Right cardiac atrium (tissue), 5 donors: ENCODE data around the gene PFDN1. TPM values are rescaled to one million over a fixed set of nuclear protein-coding genes. Genes with fewer than 3 reads are reported as not detected.

Source experiments
- ATAC-seq, 2 donors: fragments of 200-7000 bp; cut with Tn5 transposase; one replicate each; pipeline versions ENCODE4 v1.8.0 to v1.9.1; 2020; ENCODE audit warnings: moderate library complexity in 2 of 2, mild to moderate bottlenecking in 1 of 2
- DNase-seq, 3 donors: peaks; one replicate each; pipeline ENCODE4 v3.0.0-alpha.2; 2020
- H3K27ac ChIP-seq: one replicate; pipeline ENCODE4 v1.5.1; 2013; ENCODE audit warnings: mild to moderate bottlenecking, low read length, control low read depth, moderate library complexity
- H3K27me3 ChIP-seq: one replicate; pipeline ENCODE4 v1.6.1; 2013; ENCODE audit not compliant: control insufficient read depth, insufficient read depth
- H3K4me1 ChIP-seq: one replicate; pipeline ENCODE4 v1.6.1; 2013; ENCODE audit warnings: low read length; ENCODE audit not compliant: control insufficient read depth, insufficient read depth
- H3K4me3 ChIP-seq: one replicate; pipeline ENCODE4 v1.5.1; 2013; ENCODE audit warnings: low read length, control low read depth
- H3K9me3 ChIP-seq: one replicate; pipeline ENCODE4 v1.6.1; 2013; ENCODE audit warnings: low read length; ENCODE audit not compliant: control insufficient read depth
- WGBS: extraction: QIAGEN DNeasy Blood & Tissue Kit; methylation state at CpG from one replicate; pipeline ENCODE4 v1.1.7; 2013; 5-methylcytosine and 5-hydroxymethylcytosine counted together
- intact Hi-C, 4 donors: fragments of 100-400 bp; cut with DNase I; formaldehyde crosslinking; loops; one replicate each; pipeline versions ENCODE4 v1.11.0 to v1.14.0; 2022 to 2023
- polyA plus RNA-seq: library from polyadenylated mRNA; stranded (reverse); fragments of 200-250 nt; gene quantifications from one replicate; pipeline ENCODE4 v1.2.3, GENCODE V29; 2013
- total RNA-seq, 4 donors: library from RNA; stranded (reverse); fragmentation: NEBNext Ultra II Directional; extraction: Animal tissue kit (Norgen Biotek cat#: 25700); gene quantifications; one replicate each; pipeline ENCODE4 v1.2.1, GENCODE V29; 2021
- donor health status: healthy with polysubstance abuse.
- donor health status: DM: no; HTN: yes; CAD: no.
- donor health status: DM: no; HTN: no; CAD: no.
- donor health status: DM: no; HTN: yes; CAD: no; lungs with severe emphysema.
- donor health status: DM: yes; HTN: yes; CAD: no.

The PFDN1 gene
- total and polyA plus RNA-seq, 5 donors = 57.6 to 144 (median 67.2) TPM

DNA sequence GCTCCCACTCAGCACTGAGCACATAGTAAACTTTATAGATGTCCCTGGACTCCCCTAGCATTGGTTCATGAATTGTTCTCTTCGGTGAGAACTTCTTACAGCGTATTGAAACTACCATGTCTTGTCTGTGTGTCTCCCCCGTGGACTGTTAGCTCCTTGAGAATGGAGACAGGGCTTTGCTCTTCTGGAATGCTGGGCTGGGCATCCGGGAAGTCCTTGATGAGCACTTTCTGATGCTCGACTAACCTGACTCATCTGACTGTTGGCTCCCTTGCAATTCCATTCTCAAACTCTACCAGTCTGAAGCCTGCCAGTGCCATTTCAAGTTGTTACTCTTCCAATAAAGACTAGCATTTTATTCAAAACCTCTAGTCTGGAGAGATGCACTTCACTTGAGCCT lies 15.0 kb upstream of the PFDN1 start:
- WGBS = 72% methylated on average over 5 of the region's 5 CpGs
- ATAC-seq = no peak

DNA sequence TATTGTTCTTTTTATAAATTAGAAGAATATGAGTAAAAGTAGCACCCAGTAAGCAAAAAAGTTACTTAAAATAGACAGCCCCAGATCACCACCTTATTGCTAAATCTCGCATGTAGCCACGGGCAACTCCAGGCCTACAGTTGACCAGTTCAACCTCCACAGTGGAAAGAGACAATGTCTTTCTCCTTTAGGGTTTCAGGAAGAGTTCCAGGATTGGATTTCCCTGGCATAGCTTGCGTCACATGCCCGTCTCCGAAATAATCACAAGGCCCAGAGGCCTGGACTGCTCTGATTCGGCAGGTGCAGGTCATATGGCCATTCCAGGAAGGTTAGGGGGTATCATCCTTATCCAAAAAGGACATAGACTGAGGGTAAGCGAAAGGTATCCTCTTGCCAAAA lies 9.9 kb upstream of the PFDN1 start:
- 68% methylated on average over 7 of the region's 7 CpGs for WGBS
- peaks cover 6% of the 10 kb centered on the region for H3K4me1 ChIP-seq
- no peaks in the 10 kb centered on the region for H3K9me3 ChIP-seq
- intact Hi-C loops = no loop called here
- H3K4me3 ChIP-seq = no peak overlapping the region
- no peak for ATAC-seq
- H3K27ac ChIP-seq = peak overlapping the region; percentile 64
- no peaks in the 10 kb centered on the region for H3K27me3 ChIP-seq
- DNase-seq = no peak

More for the DNA sequence above, 15.0 kb upstream of the PFDN1 start:
- Histone ChIP-seq H3K9me3 (no peaks in the 10 kb centered on the region), H3K4me3 (no peak overlapping the region), H3K4me1 (peaks cover 1% of the 10 kb centered on the region), H3K27me3 (no peaks in the 10 kb centered on the region), H3K27ac (no peak overlapping the region)
- DNase-seq = no peak
- intact Hi-C loops = no loop called here

DNA sequence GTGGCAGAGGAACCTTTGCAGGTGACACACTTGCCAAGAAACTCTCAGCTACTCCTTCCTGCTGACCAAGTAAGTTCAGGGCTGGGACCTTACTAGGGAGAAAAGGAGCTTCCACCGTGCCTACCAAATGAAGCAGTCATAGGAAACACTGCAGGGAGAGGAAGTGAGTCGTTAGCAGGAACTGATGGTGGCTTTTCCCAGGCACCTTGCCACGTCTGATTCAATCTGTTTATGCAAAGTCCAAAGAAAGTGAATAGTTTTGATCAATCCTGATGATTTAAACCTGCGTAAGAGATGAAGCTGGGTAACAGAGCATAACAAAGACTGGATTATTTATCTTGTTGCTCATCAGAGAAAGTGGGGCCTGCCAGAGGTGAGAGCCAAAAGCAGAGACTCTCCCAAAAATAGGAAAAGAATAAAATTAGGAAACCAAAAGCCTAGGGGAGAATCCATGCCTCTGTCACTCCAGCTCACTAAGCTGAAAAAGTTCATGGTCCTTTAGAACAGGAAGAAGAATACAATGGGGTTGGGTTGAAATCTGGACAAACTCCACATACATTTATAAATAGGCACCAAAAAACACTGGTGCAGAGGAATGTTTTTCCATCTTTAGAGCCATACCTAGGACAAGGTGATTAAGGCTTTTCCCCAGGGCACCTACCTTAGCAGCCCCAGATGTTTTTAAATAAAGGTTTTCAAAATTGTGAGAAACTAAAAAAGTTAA lies 9.3 kb upstream of the PFDN1 start:
- intact Hi-C loops = no loop called here
- ATAC-seq = peak; percentile 83 to 95
- Histone ChIP-seq H3K4me1 (peaks cover 6% of the 10 kb centered on the region), H3K9me3 (no peaks in the 10 kb centered on the region), H3K27ac (peak overlapping the region; percentile 97), H3K4me3 (no peak overlapping the region), H3K27me3 (no peaks in the 10 kb centered on the region)
- DNase-seq = peak in 2 of 3 donors; percentile 58 to 61
- 28% methylated on average over 4 of the region's 4 CpGs for WGBS

DNA sequence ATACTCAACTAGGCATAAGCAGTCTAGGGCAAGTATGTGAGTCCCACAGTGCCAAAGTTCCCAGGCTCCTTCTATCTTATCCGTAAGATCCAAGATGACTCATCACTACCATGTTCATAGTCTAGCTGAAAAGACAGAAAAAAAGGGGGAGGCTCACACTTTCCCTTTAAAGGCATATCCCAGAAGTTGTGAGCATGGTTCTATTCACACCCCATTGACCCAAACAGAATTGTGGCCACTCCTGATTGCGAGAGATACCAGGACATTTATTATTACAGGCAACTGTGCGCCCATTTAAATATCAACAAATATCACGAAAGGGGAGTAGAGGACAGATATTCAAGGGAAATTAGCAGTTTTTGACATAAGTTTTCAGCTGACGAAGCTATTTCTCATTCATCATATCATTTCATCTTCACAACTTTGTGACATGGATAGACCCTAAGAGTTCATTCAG lies 8.1 kb upstream of the PFDN1 start:
- Histone ChIP-seq H3K27me3 (no peaks in the 10 kb centered on the region), H3K27ac (no peak overlapping the region), H3K4me3 (no peak overlapping the region), H3K4me1 (peaks cover 6% of the 10 kb centered on the region), H3K9me3 (no peaks in the 10 kb centered on the region)
- intact Hi-C loops = no loop called here
- ATAC-seq = peak; percentile 58 to 72
- WGBS = 78% methylated on average over 5 of the region's 5 CpGs
- DNase-seq = no peak

- H3K27me3 ChIP-seq = no peaks in the 10 kb centered on the region
- H3K9me3 ChIP-seq = no peaks in the 10 kb centered on the region
- intact Hi-C loops = no loop called here
- H3K4me1 ChIP-seq = peaks cover 6% of the 10 kb centered on the region
- no peak overlapping the region for H3K4me3 ChIP-seq
- ATAC-seq (no peak), DNase-seq (no peak)
- H3K27ac ChIP-seq = no peak overlapping the region
- whole genome bisulfite sequencing = 63% methylated on average over 2 of the region's 2 CpGs
Observed at GRCh38 chr5:140310434-140310833, 7.5 kb upstream of the PFDN1 start.

- Histone ChIP-seq H3K4me3 (no peak overlapping the region), H3K27ac (no peak overlapping the region), H3K9me3 (no peaks in the 10 kb centered on the region), H3K27me3 (no peaks in the 10 kb centered on the region), H3K4me1 (peaks cover 6% of the 10 kb centered on the region)
- no peak for ATAC-seq
- intact Hi-C loops = no loop called here
- 82% methylated on average over 3 of the region's 3 CpGs for WGBS
- no peak for DNase-seq
Observed at GRCh38 chr5:140309706-140310249, 6.9 kb upstream of the PFDN1 start.

- DNase-seq (no peak), ATAC-seq (no peak)
- Histone ChIP-seq H3K27ac (no peak overlapping the region), H3K27me3 (no peaks in the 10 kb centered on the region), H3K9me3 (no peaks in the 10 kb centered on the region), H3K4me3 (no peak overlapping the region), H3K4me1 (no peaks in the 10 kb centered on the region)
- WGBS = 92% methylated on average over 1 of the region's 1 CpG
- intact Hi-C loops = no loop called here
Observed at GRCh38 chr5:140305471-140305870, 2.6 kb upstream of the PFDN1 start.

DNA sequence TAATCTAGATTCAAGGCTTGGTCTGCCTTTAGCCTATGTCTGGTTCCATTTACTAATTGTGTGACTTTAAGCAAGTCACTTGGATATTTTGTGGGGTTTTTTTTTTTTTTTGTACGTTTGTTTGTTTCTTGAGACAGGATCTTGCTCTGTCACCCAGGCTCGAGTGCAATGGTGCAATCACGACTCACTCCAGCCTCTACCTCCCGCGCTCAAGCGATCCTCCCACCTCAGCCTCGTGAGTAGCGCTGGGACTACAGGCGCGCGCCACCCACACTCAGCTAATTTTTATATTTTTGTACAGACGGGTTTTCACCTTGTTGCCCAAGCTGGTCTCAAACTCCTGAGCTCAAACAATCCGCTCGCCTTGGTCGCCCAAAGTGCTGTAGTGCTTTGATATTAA lies 1.1 kb upstream of the PFDN1 start:
- ATAC-seq (no peak), DNase-seq (no peak)
- intact Hi-C loops = loop anchor here in 1 of 4 donors (5.0 kb wide), 1 partner anchor 38 kb away; no protein-coding TSS in a partner anchor
- H3K9me3 ChIP-seq = no peaks in the 10 kb centered on the region
- 89% methylated on average over 15 of the region's 15 CpGs for WGBS
- H3K4me1 ChIP-seq = no peaks in the 10 kb centered on the region
- no peak overlapping the region for H3K4me3 ChIP-seq
- no peaks in the 10 kb centered on the region for H3K27me3 ChIP-seq
- no peak overlapping the region for H3K27ac ChIP-seq

- peaks cover 2% of the 10 kb centered on the region for H3K4me1 ChIP-seq
- 64% methylated on average over 1 of the region's 1 CpG for WGBS
- H3K27me3 ChIP-seq = no peaks in the 10 kb centered on the region
- no peak overlapping the region for H3K27ac ChIP-seq
- no peak for ATAC-seq
- no peak overlapping the region for H3K4me3 ChIP-seq
- no peak for DNase-seq
- intact Hi-C loops = loop anchor here in 1 of 4 donors (5.0 kb wide), 1 partner anchor 41 kb away; no protein-coding TSS in a partner anchor
- no peaks in the 10 kb centered on the region for H3K9me3 ChIP-seq
Observed at GRCh38 chr5:140301136-140301535, 1.8 kb downstream of the PFDN1 start.

GRCh38 chr5:140299056-140299455 lies 3.8 kb downstream of the PFDN1 start:
- H3K4me3 ChIP-seq = no peak overlapping the region
- H3K27me3 ChIP-seq = no peaks in the 10 kb centered on the region
- peak overlapping the region; percentile 27 for H3K27ac ChIP-seq
- no peak for ATAC-seq
- H3K4me1 ChIP-seq = peaks cover 2% of the 10 kb centered on the region
- WGBS = 93% methylated on average over 5 of the region's 5 CpGs
- intact Hi-C loops = no loop called here
- no peak for DNase-seq
- H3K9me3 ChIP-seq = no peaks in the 10 kb centered on the region

DNA sequence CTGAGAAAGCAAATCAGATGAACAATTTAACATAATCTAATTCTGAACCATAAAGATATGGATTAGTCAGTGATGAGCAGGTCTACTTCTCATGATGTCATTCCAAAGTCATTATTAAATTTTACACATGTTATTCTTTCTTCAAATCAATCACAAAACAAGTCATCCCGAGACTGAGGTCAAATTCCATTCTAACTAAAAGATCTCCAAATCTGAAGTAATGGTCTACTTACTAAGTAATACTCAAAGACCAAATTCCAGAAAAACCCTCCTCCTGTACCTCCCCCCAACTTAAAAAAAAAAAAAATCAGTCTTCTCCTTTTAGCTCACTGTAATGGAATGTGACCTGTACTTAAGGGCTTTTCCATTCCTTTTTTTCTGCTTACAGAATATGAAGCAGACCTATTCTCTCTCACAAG lies 4.7 kb downstream of the PFDN1 start:
- peaks cover 2% of the 10 kb centered on the region for H3K4me1 ChIP-seq

More for the DNA sequence above, 4.7 kb downstream of the PFDN1 start:
- Histone ChIP-seq H3K27me3 (no peaks in the 10 kb centered on the region), H3K9me3 (no peaks in the 10 kb centered on the region), H3K4me3 (no peak overlapping the region), H3K27ac (no peak overlapping the region)
- ATAC-seq (no peak), DNase-seq (no peak)
- 46% methylated on average over 1 of the region's 1 CpG for WGBS
- intact Hi-C loops = no loop called here
